K562 (cell line): ENCODE results near the gene SRCIN1.

Experiments
- ELK3 ChIP-seq: fragments of 450-650 bp; formaldehyde crosslinking; IDR thresholded peaks from 2 replicates; pipeline ENCODE4 v1.4.0; 2020; ENCODE audit warnings: mild to moderate bottlenecking
- GABPB2 ChIP-seq: fragments of 250-450 bp; sonication (Bioruptor Pico); conservative IDR thresholded peaks from 2 replicates; pipeline ENCODE4 v1.5.1; 2021; ENCODE audit warnings: mild to moderate bottlenecking
- GATAD2A ChIP-seq: fragments of 450-650 bp; IDR thresholded peaks from 2 replicates; pipeline ENCODE4 v1.6.1; 2017
- PHF8 ChIP-seq: fragments of 200-600 bp; sonication (generic); IDR thresholded peaks from 2 replicates; pipeline ENCODE4 v1.6.1; 2012; ENCODE audit warnings: mixed run types, mild to moderate bottlenecking, inconsistent platforms, low read length, moderate library complexity, borderline replicate concordance
- POLR2A ChIP-seq: fragments of 450-650 bp; conservative IDR thresholded peaks from 2 replicates; pipeline ENCODE4 v1.6.1; 2016
- SMARCE1 ChIP-seq: fragments of 450-650 bp; IDR thresholded peaks from 2 replicates; pipeline ENCODE4 v1.7.1; 2016; ENCODE audit warnings: mild to moderate bottlenecking
- TCF7L2 ChIP-seq: fragments of 150-350 bp; IDR thresholded peaks from 2 replicates; pipeline ENCODE4 v1.6.1; 2016; ENCODE audit warnings: low read depth, mild to moderate bottlenecking, low read length, moderate library complexity
- THRA ChIP-seq: fragments of 450-650 bp; IDR thresholded peaks from 2 replicates; pipeline ENCODE4 v1.6.1; 2017; ENCODE audit warnings: mild to moderate bottlenecking, moderate library complexity
- ZNF589 ChIP-seq: fragments of 200-800 bp; sonication (Bioruptor generic); IDR thresholded peaks from 2 replicates; pipeline ENCODE4 v1.6.1; 2016; ENCODE audit warnings: low read depth, missing genetic modification characterization, missing compliant biosample characterization

- no peak for TF ChIP-seq GATAD2A
- no peak for TF ChIP-seq GABPB2 (CRISPR knock-in tag)
- no peak for TF ChIP-seq TCF7L2
- TF ChIP-seq SMARCE1, result no peak
- no peak for TF ChIP-seq POLR2A
- TF ChIP-seq ZNF589 (CRISPR knock-in tag), result no peak
- no peak for TF ChIP-seq THRA
- no peak for TF ChIP-seq ELK3 (CRISPR knock-in tag)
- no peak for TF ChIP-seq PHF8
Measured at GRCh38 chr17:38485146-38485468, 120.6 kb downstream of the SRCIN1 start.
